ENCODE results near the gene PATL1.
"Not testable (repeated sequence)": the region's sequence is repeated elsewhere in the genome, so short reads cannot be mapped to it uniquely, and the experiment has no call there.

Gene PATL1

DNA sequence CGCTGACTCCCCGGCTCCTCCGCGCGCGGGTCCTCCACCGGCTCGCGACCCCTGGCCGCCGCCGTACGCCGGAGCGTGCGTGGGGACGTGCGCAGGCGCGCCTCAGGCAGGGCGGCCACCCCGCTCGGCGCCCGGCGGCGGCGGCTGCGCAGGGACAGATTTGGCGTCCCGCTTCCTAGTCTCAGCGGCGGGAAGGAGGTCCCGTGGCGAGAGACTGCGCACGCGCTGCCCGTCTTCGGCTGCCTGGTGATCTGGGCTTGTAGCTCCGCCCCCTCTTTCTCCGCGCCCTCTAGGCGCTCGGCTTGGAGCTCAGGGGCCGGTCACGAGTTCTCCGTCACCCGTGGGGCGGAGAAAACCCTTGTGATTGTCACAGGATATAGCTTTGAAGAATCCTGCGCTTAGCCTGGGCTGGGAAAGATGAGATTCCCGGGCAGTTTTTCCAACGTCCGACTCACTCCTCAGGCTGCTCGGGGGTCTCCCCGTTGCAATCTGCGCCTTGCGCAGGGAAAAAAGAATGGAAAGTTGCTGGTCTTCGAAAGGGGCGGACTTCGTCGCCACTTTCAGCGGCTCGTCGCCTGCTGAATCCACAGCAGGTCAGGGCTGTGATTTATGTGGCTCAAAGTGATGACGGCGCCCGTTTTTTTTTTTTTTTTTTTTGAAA, at the start of gene PATL1:
TSS of gene PATL1 (minus strand) at position 88 of the 661 bp plus-strand sequence. CDS start 142 bp downstream, outside the sequence.
- peak; percentile 98 for DNase-seq (ENCODE audit: low read depth)

GRCh38 chr11:59716051-59716450, 47.2 kb upstream of the PATL1 start:
- DNase-seq (ENCODE audit: low read depth) = no peak

GRCh38 chr11:59713745-59714144, 44.9 kb upstream of the PATL1 start, which contains the start of gene OR10V1:
OR10V1 (minus strand) TSS chr11:59713845; CDS start chr11:59713845, 0 bp downstream.
- no peak for DNase-seq (ENCODE audit: low read depth)

- DNase-seq (ENCODE audit: low read depth) = no peak
Observed at GRCh38 chr11:59710136-59710847, 41.5 kb upstream of the PATL1 start.

- DNase-seq (ENCODE audit: low read depth) = no peak
Observed at GRCh38 chr11:59708537-59708936, 39.7 kb upstream of the PATL1 start.

DNA sequence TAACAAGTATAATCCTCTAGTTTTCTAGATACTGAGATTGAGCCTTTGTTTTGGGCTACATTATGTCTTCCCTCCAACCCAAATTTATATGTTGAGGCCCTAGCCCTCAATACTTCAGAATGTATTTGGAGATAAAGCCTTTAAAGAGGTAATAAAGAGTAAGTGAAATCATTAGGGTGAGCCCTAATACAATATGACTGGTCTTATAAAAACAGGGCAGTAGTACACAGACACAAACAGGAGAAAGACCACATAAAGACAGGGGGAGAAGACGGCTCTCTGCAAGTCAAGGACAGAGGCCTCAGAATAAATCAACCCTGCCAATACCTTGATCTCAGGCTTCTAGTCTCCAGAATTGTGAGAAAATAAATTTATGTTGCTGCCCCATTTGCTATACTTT, 38.5 kb upstream of the PATL1 start:
- no peak for DNase-seq (ENCODE audit: low read depth)

DNA sequence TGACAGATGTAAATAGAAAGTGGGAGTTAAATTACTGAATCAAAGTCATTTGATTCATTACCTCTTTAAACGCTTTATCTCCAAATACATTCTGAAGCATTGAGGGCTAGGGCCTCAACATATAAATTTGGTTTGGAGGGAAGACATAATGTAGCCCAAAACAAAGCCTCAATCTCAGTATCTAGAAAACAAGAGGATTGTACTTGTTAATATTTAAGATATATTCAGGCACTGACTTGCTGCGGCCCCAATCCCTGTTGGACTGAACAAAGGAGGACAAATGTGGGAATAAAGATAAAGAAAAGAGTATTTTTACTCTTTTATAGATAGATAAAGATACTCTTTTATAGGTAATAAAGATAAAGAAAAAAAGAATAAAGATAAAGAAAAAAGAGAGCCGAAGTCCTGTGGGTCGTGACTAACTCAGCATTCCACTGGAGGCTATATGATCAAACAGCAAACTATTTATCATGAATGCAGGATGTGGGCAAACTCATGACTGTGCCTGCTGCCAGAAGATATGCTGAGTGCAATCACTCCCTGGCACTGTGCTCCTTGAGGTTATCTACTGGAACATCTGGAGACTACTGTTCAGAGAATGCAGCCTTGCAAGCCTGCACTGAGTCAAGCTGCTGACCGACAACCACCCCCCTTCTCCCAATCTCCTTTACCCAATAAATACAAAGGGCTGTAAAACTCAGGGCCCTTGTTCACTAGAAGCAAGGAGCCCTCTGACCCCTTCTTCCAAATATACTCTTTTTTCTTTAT, 37.9 kb upstream of the PATL1 start:
- no peak for DNase-seq (ENCODE audit: low read depth)

GRCh38 chr11:59705294-59705693, 36.5 kb upstream of the PATL1 start:
- DNase-seq (ENCODE audit: low read depth) = no peak

GRCh38 chr11:59703515-59703914, 34.7 kb upstream of the PATL1 start:
- not testable (repeated sequence) for DNase-seq (ENCODE audit: low read depth)

GRCh38 chr11:59700157-59700556, 31.3 kb upstream of the PATL1 start:
- not testable (repeated sequence) for DNase-seq (ENCODE audit: low read depth)

- no peak for DNase-seq (ENCODE audit: low read depth)
Observed at GRCh38 chr11:59698506-59698905, 29.7 kb upstream of the PATL1 start.

DNA sequence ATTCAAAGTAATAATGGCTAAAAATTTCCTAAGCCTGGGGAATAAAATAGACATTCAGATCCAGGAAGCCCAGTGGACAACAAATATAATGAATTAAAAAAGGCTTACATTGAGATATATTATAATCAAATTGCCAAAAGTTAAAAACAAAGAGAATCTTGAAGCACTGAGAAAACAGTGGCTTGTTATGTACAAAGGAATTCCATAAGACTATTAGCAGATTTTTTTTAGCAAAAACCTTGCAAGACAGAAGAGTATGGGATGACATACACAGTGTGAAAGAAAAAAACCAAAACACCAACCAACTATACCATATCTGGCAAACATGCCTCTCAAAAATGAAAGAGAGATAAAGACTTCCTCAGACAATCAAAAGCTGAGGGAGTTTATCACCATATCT, 24.1 kb upstream of the PATL1 start:
- no peak for DNase-seq (ENCODE audit: low read depth)

DNA sequence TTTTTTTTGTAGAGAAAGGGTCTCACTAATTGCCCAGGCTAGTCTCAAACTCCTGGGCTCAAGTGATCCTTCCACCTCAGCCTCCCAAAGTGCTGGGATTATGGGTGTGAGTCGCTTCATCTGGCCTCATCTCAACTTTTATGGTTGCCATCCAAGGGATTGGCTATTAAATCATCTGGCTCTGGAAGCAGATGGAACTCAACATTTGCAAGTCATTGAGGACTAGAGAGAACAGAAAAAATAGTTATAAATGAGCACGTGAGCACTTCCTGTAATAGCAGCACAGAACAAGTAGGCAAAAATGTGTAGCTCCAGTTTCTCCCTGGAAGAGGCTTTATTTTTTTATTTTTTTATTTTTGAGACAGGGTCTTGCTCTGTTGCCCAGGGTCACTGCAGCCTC, 22.3 kb upstream of the PATL1 start:
- DNase-seq (ENCODE audit: low read depth) = no peak

- DNase-seq (ENCODE audit: low read depth) = no peak
Observed at GRCh38 chr11:59689015-59689414, 20.2 kb upstream of the PATL1 start.

DNA sequence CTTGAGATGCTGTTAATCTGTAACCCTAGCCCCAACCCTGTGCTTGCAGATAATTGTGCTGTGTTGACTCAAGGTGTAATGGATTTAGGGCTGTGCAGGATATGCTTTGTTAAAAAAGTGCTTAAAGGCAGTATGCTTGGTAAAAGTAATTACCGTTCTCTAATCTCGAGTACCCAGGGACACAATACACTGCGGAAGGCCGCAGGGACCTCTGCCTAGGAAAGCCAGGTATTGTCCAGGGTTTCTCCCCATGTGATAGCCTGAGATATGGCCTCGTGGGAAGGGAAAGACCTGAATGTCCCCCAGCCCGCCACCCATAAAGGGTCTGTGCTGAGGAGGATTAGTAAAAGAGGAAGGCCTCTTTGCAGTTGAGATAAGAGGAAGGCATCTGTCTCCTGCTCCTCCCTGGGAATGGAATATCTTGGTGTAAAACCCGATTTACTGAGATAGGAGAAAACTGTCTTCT, 12.5 kb upstream of the PATL1 start:
- not testable (repeated sequence) for DNase-seq (ENCODE audit: low read depth)

GRCh38 chr11:59680287-59681154, 11.7 kb upstream of the PATL1 start:
- peak; percentile 51 for DNase-seq (ENCODE audit: low read depth)

- no peak for DNase-seq (ENCODE audit: low read depth)
Observed at GRCh38 chr11:59679347-59679746, 10.5 kb upstream of the PATL1 start.

- no peak for DNase-seq (ENCODE audit: low read depth)
Observed at GRCh38 chr11:59678813-59679165, 10.0 kb upstream of the PATL1 start.

DNA sequence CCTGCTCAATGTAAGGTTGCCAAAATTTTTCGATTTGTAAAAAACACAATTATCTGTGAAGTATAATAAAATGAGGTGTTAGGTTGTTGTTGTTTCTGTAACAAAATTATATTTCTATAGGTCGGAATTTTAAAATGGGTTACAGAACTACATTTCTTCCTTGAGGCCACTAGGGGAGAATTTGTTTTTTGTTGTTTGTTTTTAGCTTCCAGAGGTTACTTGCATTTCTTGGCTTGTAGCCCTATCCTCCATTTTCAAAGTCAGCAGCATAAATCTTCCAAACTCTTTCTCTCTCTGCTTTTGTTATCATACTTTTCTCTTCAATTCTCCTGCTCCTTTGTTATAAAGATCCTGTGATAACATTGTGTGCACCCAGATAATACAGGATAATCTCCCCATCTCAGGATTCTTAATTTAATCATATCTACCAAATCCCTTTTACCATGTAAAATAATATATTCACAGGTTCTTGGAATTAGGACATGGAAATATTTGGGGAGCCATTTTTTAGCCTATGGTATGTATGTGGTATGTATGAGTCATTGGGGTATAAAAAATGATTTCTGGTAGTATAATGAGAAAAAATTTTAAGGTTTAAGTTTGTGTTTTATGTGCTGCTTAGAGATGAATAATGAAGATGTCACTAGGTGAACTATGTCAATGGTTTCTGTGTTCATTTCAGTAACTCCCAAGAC, 9.4 kb upstream of the PATL1 start:
- DNase-seq (ENCODE audit: low read depth) = no peak

DNA sequence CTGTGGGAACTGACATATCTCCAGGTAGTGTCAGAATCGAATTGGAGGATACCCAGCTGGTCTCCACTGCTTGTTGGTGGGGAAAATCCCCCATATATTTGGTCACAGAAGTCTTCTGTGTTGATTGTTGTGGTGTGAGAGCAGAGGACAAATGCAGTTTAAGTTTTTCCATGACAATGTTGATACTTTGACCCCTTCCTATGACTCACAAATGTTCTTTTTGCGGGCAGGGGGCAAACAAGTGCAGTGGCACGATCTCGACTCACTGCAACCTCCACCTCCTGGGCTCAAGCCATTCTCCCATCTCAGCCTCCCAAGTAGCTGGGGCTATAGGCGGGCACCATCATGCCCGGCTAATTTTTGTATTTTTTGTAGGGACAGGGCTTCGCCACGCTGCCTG, 7.4 kb upstream of the PATL1 start:
- DNase-seq (ENCODE audit: low read depth) = no peak

DNA sequence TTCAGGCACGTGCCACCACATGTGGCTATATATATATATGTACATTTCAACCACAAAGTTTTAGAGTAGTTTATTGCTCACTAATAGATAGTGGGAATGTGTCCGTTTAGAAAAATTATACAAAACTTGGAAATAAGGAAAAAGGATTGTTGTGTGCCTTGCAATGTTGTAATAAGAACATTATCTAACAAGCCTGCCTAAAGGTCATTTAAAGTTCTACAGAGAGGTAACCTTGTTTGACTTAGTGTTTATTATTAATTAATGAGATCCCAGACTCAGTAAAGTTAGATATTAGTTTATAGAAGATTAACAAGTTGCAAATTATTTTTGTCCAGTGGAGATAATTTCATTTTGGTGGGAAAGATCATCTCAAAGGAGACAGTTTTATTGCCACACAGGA, 5.5 kb upstream of the PATL1 start:
- no peak for DNase-seq (ENCODE audit: low read depth)

Data from stimulated activated CD4-positive, alpha-beta T cell treated with anti-CD3 and anti-CD28 coated beads, Interleukin-2, amount 100 ng/mL, for 4 hours (primary cell).